Measurements from ENCODE around the gene ARRDC5.

ARRDC5 gene

GRCh38 chr19:4916292-4917082 lies 13.8 kb upstream of the ARRDC5 start:
- Histone ChIP-seq H3K4me2 (ENCODE audit: low read length) (no peak overlapping the region), H3K9ac (ENCODE audit: low read length) (no peak overlapping the region), H3K79me2 (ENCODE audit: low read length) (peaks cover 99% of the 10 kb centered on the region)

GRCh38 chr19:4914736-4915501 lies 12.2 kb upstream of the ARRDC5 start:
- Histone ChIP-seq H4K20me1 (ENCODE audit: insufficient read depth, low read length) (peaks cover 58% of the 10 kb centered on the region), H3K9ac (ENCODE audit: low read length) (no peak overlapping the region), H3K4me1 (ENCODE audit: low read length) (peaks cover 17% of the 10 kb centered on the region), H3K9me3 (ENCODE audit: insufficient read depth, low read length) (no peaks in the 10 kb centered on the region), H3K79me2 (ENCODE audit: low read length) (peaks cover 99% of the 10 kb centered on the region), H3K27ac (ENCODE audit: low read length) (no peak overlapping the region), H3K27me3 (ENCODE audit: low read depth, low read length) (no peaks in the 10 kb centered on the region), H3K4me2 (ENCODE audit: low read length) (no peak overlapping the region), H3K4me3 (ENCODE audit: low read length) (no peak overlapping the region), H2AFZ (ENCODE audit: low read depth, low read length) (no peak overlapping the region), H3K36me3 (replicated peaks; ENCODE audit: low read depth, low read length) (peaks cover 62% of the 10 kb centered on the region)
- TF ChIP-seq CTCF (IDR thresholded peaks at IDR 0.05; ENCODE audit: low read depth, low read length) (no peak), EZH2phosphoT487 (IDR thresholded peaks at IDR 0.05; ENCODE audit: low read depth) (no peak)

More at GRCh38 chr19:4916292-4917082, 13.8 kb upstream of the ARRDC5 start:
- Histone ChIP-seq H3K4me1 (ENCODE audit: low read length) (peaks cover 9% of the 10 kb centered on the region), H3K36me3 (replicated peaks; ENCODE audit: low read depth, low read length) (peaks cover 61% of the 10 kb centered on the region), H3K27ac (ENCODE audit: low read length) (no peak overlapping the region), H3K9me3 (ENCODE audit: insufficient read depth, low read length) (no peaks in the 10 kb centered on the region), H3K27me3 (ENCODE audit: low read depth, low read length) (no peaks in the 10 kb centered on the region), H2AFZ (ENCODE audit: low read depth, low read length) (no peak overlapping the region), H3K4me3 (ENCODE audit: low read length) (no peak overlapping the region), H4K20me1 (ENCODE audit: insufficient read depth, low read length) (peaks cover 59% of the 10 kb centered on the region)
- TF ChIP-seq EZH2phosphoT487 (IDR thresholded peaks at IDR 0.05; ENCODE audit: low read depth) (no peak), CTCF (IDR thresholded peaks at IDR 0.05; ENCODE audit: low read depth, low read length) (no peak)

GRCh38 chr19:4913996-4914735 lies 11.5 kb upstream of the ARRDC5 start:
- Histone ChIP-seq H3K4me1 (ENCODE audit: low read length) (peaks cover 17% of the 10 kb centered on the region), H3K9ac (ENCODE audit: low read length) (no peak overlapping the region), H3K4me2 (ENCODE audit: low read length) (no peak overlapping the region), H3K4me3 (ENCODE audit: low read length) (no peak overlapping the region), H3K27me3 (ENCODE audit: low read depth, low read length) (no peaks in the 10 kb centered on the region), H3K27ac (ENCODE audit: low read length) (no peak overlapping the region), H2AFZ (ENCODE audit: low read depth, low read length) (no peak overlapping the region), H3K9me3 (ENCODE audit: insufficient read depth, low read length) (no peaks in the 10 kb centered on the region), H3K79me2 (ENCODE audit: low read length) (peaks cover 92% of the 10 kb centered on the region), H3K36me3 (replicated peaks; ENCODE audit: low read depth, low read length) (peaks cover 62% of the 10 kb centered on the region), H4K20me1 (ENCODE audit: insufficient read depth, low read length) (peaks cover 58% of the 10 kb centered on the region)
- no peak for TF ChIP-seq EZH2phosphoT487 (IDR thresholded peaks at IDR 0.05; ENCODE audit: low read depth)
- no peak for TF ChIP-seq CTCF (IDR thresholded peaks at IDR 0.05; ENCODE audit: low read depth, low read length)

Data from OCI-LY3 (cell line).